Inflammatory macrophage treated with lipopolysaccharide for 1 hour (primary cell): Measurements from ENCODE around the gene OR6B2.

Experiments used
- DNase-seq, 2 donors: peaks; one replicate each; pipeline ENCODE4 v3.0.0-alpha.2; 2020 to 2022

The OR6B2 gene

GRCh38 chr2:240037358-240037757 is 7.1 kb upstream of the OR6B2 start:
- DNase-seq, result no peak

GRCh38 chr2:240033330-240033678 is 3.1 kb upstream of the OR6B2 start:
- DNase-seq, result no peak

GRCh38 chr2:240032406-240033329 is 2.4 kb upstream of the OR6B2 start:
- DNase-seq, result no peak

GRCh38 chr2:240024766-240025165 is 5.5 kb downstream of the OR6B2 start:
- peak in 1 of 2 donors; percentile 1 for DNase-seq

GRCh38 chr2:240023792-240024191 is 6.4 kb downstream of the OR6B2 start:
- DNase-seq, result no peak

GRCh38 chr2:240021488-240022104 is 8.6 kb downstream of the OR6B2 start:
- DNase-seq, result peak; percentile 38 to 66

- no peak for DNase-seq
Observed at GRCh38 chr2:240018071-240018750, 12.0 kb downstream of the OR6B2 start.

GRCh38 chr2:240014327-240014726 is 15.9 kb downstream of the OR6B2 start:
- no peak for DNase-seq

GRCh38 chr2:240013343-240013742 is 16.9 kb downstream of the OR6B2 start:
- peak in 1 of 2 donors; percentile 13 for DNase-seq

GRCh38 chr2:240002983-240003382 is 27.2 kb downstream of the OR6B2 start:
- no peak for DNase-seq

GRCh38 chr2:240000671-240001070 is 29.6 kb downstream of the OR6B2 start:
- DNase-seq, result no peak

- no peak for DNase-seq
Observed at GRCh38 chr2:239997686-239998409, 32.4 kb downstream of the OR6B2 start.

- no peak for DNase-seq
Observed at GRCh38 chr2:239994086-239994485, 36.1 kb downstream of the OR6B2 start.

GRCh38 chr2:239993291-239993690 is 36.9 kb downstream of the OR6B2 start:
- DNase-seq, result no peak

GRCh38 chr2:239991689-239992314 is 38.4 kb downstream of the OR6B2 start:
- DNase-seq, result peak; percentile 40 to 87

GRCh38 chr2:239990966-239991365 is 39.3 kb downstream of the OR6B2 start:
- no peak for DNase-seq

- no peak for DNase-seq
Observed at GRCh38 chr2:239985356-239985755, 44.9 kb downstream of the OR6B2 start.

GRCh38 chr2:239984421-239985194 is 45.6 kb downstream of the OR6B2 start:
- DNase-seq, result no peak

- DNase-seq, result peak; percentile 7 to 18
Observed at GRCh38 chr2:239983004-239983778, 47.0 kb downstream of the OR6B2 start.
